GM12873 (cell line): Measurements from ENCODE around the gene NACC2.

Experiments used
- CTCF ChIP-seq: IDR thresholded peaks from 2 replicates; pipeline ENCODE4 v1.5.1; 2012; ENCODE audit warnings: low read depth, mild to moderate bottlenecking, moderate library complexity, low read length, control low read depth; ENCODE audit not compliant: insufficient read depth; ENCODE audit errors: missing control alignments

NACC2 gene

GRCh38 chr9:136002215-136002614, 92.9 kb downstream of the NACC2 start:
- no peak for TF ChIP-seq CTCF

- no peak for TF ChIP-seq CTCF
These were observed 93.9 kb downstream of the NACC2 start for GRCh38 chr9:136001231-136001630.

- no peak for TF ChIP-seq CTCF
These were observed 96.5 kb downstream of the NACC2 start for GRCh38 chr9:135998410-135999071.

GRCh38 chr9:135998016-135998380, 97.1 kb downstream of the NACC2 start:
- no peak for TF ChIP-seq CTCF

GRCh38 chr9:135997090-135998015, 97.7 kb downstream of the NACC2 start:
- TF ChIP-seq CTCF, result no peak

GRCh38 chr9:135995816-135996215, 99.3 kb downstream of the NACC2 start:
- no peak for TF ChIP-seq CTCF

GRCh38 chr9:135994501-135995192, 100.4 kb downstream of the NACC2 start:
- TF ChIP-seq CTCF, result no peak
